DND-41 (cell line): ENCODE data around the gene NOL4L.

Experiments
- CTCF ChIP-seq: IDR thresholded peaks from 2 replicates; pipeline ENCODE4 v1.5.1; 2012; ENCODE audit warnings: borderline replicate concordance, low read length, moderate library complexity, mild to moderate bottlenecking; ENCODE audit not compliant: poor library complexity, severe bottlenecking; ENCODE audit errors: extremely low read depth
- EZH2 ChIP-seq: IDR thresholded peaks from 3 replicates; pipeline ENCODE4 v1.6.1; 2012; ENCODE audit warnings: borderline replicate concordance, low read depth, mild to moderate bottlenecking, moderate library complexity, low read length, inconsistent platforms; ENCODE audit not compliant: severe bottlenecking

DNA sequence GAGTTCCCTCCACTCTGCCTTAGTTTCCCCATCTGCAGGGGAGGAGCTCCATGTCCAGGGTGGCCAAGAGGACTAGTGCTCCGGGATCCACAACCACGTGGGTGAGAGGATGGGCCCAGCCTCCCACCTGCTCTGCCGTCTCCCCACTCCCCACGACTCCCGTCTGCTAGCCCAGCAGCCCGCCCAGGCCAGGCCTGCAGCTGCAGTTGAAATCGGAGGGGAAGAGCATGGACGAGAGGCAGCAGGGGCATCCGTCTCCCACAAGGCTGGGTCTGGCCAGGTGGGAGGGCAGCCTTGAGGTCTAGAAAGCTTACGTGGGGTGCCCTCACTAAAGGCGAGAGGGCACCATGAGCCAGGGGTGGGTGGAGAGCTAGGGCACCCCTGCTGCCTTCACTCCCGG, 8.6 kb downstream of the NOL4L start:
- TF ChIP-seq CTCF (no peak), EZH2 (no peak)
